Right lobe of liver (tissue), 4 donors: ENCODE data around the gene EPN3.

Source experiments
- POLR2A ChIP-seq: fragments of 450-650 bp; IDR thresholded peaks from one replicate; pipeline ENCODE4 v1.6.1; 2017; ENCODE audit warnings: antibody characterized with exemption, mild to moderate bottlenecking
- TF ChIP-seq, protein P1 (sequence below), 4 donors: fragments of 200-600 bp in 3 of 4; fragments of 450-650 bp in 1 of 4; IDR thresholded peaks; one replicate each; pipeline versions ENCODE4 v1.5.1 to v1.8.0; 2016 to 2022; ENCODE audit warnings: antibody characterized with exemption in 4 of 4, mild to moderate bottlenecking in 2 of 4
- donor health status: DM: no; HTN: no; CAD: no.
- donor health status: DM: no; HTN: no; CAD: no.
- donor health status: DM: no; HTN: yes; CAD: no.

- TF ChIP-seq, protein P1, sequence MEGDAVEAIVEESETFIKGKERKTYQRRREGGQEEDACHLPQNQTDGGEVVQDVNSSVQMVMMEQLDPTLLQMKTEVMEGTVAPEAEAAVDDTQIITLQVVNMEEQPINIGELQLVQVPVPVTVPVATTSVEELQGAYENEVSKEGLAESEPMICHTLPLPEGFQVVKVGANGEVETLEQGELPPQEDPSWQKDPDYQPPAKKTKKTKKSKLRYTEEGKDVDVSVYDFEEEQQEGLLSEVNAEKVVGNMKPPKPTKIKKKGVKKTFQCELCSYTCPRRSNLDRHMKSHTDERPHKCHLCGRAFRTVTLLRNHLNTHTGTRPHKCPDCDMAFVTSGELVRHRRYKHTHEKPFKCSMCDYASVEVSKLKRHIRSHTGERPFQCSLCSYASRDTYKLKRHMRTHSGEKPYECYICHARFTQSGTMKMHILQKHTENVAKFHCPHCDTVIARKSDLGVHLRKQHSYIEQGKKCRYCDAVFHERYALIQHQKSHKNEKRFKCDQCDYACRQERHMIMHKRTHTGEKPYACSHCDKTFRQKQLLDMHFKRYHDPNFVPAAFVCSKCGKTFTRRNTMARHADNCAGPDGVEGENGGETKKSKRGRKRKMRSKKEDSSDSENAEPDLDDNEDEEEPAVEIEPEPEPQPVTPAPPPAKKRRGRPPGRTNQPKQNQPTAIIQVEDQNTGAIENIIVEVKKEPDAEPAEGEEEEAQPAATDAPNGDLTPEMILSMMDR (IDR thresholded peaks at IDR 0.05) = no peak
- no peak for TF ChIP-seq POLR2A
Observed at GRCh38 chr17:50495918-50496317, 36.6 kb upstream of the EPN3 start.
